HFF-Myc (cell line): Measurements from ENCODE around the gene HOXC9.

Source experiments
- DNase-seq: peaks from one replicate; pipeline ENCODE4 v3.0.0-alpha.2; 2011; ENCODE audit warnings: low read depth; ENCODE audit errors: extremely low read depth
- H3K4me3 ChIP-seq: replicated peaks from 2 replicates; pipeline ENCODE4 v1.5.1; 2011; ENCODE audit warnings: low read depth, mild to moderate bottlenecking, control low read depth, low read length
- TF ChIP-seq, protein P1 (sequence below): IDR thresholded peaks from 2 replicates; pipeline ENCODE4 v1.5.1; 2012; ENCODE audit warnings: mild to moderate bottlenecking, low read depth, low read length, control low read depth; ENCODE audit errors: missing control alignments

The HOXC9 gene

GRCh38 chr12:54032627-54033100 lies 32.7 kb downstream of the HOXC9 start, which contains the start of gene HOXC5:
Gene HOXC5 (plus strand): TSS chr12:54033050. CDS start chr12:54033123, 73 bp downstream.
- peak; percentile 41 for DNase-seq
- TF ChIP-seq, protein P1, sequence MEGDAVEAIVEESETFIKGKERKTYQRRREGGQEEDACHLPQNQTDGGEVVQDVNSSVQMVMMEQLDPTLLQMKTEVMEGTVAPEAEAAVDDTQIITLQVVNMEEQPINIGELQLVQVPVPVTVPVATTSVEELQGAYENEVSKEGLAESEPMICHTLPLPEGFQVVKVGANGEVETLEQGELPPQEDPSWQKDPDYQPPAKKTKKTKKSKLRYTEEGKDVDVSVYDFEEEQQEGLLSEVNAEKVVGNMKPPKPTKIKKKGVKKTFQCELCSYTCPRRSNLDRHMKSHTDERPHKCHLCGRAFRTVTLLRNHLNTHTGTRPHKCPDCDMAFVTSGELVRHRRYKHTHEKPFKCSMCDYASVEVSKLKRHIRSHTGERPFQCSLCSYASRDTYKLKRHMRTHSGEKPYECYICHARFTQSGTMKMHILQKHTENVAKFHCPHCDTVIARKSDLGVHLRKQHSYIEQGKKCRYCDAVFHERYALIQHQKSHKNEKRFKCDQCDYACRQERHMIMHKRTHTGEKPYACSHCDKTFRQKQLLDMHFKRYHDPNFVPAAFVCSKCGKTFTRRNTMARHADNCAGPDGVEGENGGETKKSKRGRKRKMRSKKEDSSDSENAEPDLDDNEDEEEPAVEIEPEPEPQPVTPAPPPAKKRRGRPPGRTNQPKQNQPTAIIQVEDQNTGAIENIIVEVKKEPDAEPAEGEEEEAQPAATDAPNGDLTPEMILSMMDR, result peak; percentile 94
- H3K4me3 ChIP-seq, result peak within 1 kb of the TSS; percentile 34

DNA sequence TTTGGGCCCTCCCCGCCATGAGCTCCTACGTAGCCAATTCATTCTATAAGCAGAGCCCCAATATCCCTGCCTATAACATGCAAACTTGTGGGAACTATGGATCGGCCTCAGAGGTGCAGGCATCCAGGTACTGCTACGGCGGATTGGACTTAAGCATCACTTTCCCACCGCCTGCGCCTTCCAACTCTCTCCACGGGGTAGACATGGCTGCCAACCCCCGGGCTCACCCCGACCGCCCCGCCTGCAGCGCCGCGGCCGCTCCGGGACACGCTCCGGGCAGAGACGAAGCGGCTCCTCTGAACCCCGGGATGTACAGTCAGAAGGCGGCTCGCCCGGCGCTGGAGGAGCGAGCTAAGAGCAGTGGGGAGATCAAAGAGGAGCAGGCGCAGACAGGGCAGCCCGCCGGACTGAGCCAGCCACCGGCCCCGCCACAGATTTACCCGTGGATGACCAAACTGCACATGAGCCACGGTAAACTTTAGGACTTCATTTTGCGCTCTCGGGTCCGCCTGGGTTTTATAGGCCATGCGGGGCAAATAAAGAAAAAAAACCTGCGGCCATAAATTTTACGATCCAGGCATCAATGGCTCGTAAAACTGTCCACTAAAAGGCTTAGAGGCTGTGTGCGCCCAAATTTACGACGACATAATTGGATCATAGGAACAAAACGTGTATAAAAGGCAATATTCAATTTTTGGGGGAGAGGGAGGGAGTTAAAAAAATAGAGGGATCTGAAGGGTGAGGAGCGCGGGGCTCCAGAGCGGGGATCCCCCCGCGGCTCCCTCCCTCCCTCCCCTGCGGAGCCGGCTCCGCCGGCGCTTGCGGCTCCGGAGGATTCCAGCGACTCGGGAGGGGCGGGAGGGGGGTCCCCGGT lies 33.4 kb downstream of the HOXC9 start:
- TF ChIP-seq, protein P1, result no peak
- no peak for DNase-seq
- peak overlapping the region; percentile 34 for H3K4me3 ChIP-seq

- peak overlapping the region; percentile 34 for H3K4me3 ChIP-seq
- DNase-seq, result no peak
- TF ChIP-seq, protein P1, result no peak
Measured at GRCh38 chr12:54033980-54034784, 34.2 kb downstream of the HOXC9 start.

GRCh38 chr12:54034785-54035310 lies 34.9 kb downstream of the HOXC9 start:
- TF ChIP-seq, protein P1, result no peak
- H3K4me3 ChIP-seq, result no peak overlapping the region

DNA sequence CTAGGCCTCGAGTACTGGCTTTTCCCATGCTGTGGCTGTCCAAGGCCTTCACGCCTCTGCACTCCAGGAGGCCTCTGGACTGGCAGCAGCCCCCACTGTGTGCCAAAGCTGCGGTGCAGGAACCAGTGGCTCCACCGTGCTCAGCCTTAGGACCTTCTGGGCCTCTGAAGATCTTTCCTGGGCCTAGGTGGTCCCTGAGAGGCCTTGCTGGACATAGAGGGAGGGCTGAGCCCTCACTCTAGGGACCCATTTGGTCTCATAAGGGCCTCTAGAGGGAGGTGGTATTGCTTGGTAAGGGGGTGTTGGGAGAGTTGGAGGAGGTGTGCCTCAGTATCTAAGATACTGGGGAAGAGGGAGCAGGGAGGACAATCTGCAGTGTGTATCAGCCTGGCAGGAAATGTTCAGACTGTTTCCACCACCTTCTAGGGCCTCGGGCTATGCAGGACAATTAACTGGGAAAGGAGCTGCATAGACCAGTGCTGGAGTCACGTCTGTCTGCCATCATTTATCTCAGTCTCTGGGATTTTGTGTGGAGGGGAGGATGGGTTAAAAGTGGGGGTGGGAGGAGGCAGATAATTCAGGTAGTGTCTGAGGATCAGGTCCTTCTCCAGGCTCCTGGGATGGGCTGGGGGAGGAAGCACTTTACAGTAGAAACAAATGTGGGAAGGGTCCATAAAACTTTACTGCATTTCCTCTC lies 35.8 kb downstream of the HOXC9 start:
- DNase-seq, result no peak
- TF ChIP-seq, protein P1, result no peak
- no peak overlapping the region for H3K4me3 ChIP-seq

More at GRCh38 chr12:54034785-54035310, 34.9 kb downstream of the HOXC9 start:
- DNase-seq, result no peak
